HepG2 (cell line): ENCODE data around the gene S100P. TPM values are rescaled to one million over a fixed set of nuclear protein-coding genes. Genes with fewer than 3 reads are reported as not detected.
A peak's percentile ranks its signal among the peaks of the same experiment; 100 is the strongest.

ENCODE experiments used
- ATF1 ChIP-seq: IDR thresholded peaks from 2 replicates; pipeline ENCODE4 v1.6.1; 2016; ENCODE audit warnings: mild to moderate bottlenecking, control low read depth
- DRAP1 ChIP-seq: IDR thresholded peaks from 2 replicates; pipeline ENCODE4 v1.6.1; 2016; ENCODE audit warnings: missing genetic modification reagents, missing compliant biosample characterization
- E2F5 ChIP-seq: sonication (generic); formaldehyde crosslinking; conservative IDR thresholded peaks from 2 replicates; pipeline ENCODE4 v1.4.0; 2020; ENCODE audit warnings: missing genetic modification reagents
- NAIF1 ChIP-seq: sonication (generic); formaldehyde crosslinking; IDR thresholded peaks from 2 replicates; pipeline ENCODE4 v1.5.0; 2020; ENCODE audit warnings: mild to moderate bottlenecking, missing genetic modification reagents, borderline replicate concordance
- NBN ChIP-seq: fragments of 450-650 bp; conservative IDR thresholded peaks from 2 replicates; pipeline ENCODE4 v1.6.1; 2017
- NFE2L2 ChIP-seq: fragments of 150-350 bp; IDR thresholded peaks from 2 replicates; pipeline ENCODE4 v1.6.1; 2014; ENCODE audit warnings: low read length
- NFIB ChIP-seq: sonication (generic); formaldehyde crosslinking; IDR thresholded peaks from 2 replicates; pipeline ENCODE4 v1.9.0; 2021; ENCODE audit warnings: missing genetic modification reagents, mild to moderate bottlenecking, borderline replicate concordance
- NR2C2 ChIP-seq: sonication (generic); formaldehyde crosslinking; IDR thresholded peaks from 2 replicates; pipeline ENCODE4 v1.4.0; 2020; ENCODE audit warnings: missing genetic modification reagents, mild to moderate bottlenecking, moderate library complexity, borderline replicate concordance
- RAD21 ChIP-seq: fragments of 450-650 bp; formaldehyde crosslinking; IDR thresholded peaks from 2 replicates; pipeline ENCODE4 v1.5.0; 2020; ENCODE audit warnings: mild to moderate bottlenecking
- ZBTB7B ChIP-seq: sonication (generic); formaldehyde crosslinking; IDR thresholded peaks from 2 replicates; pipeline ENCODE4 v1.4.0; 2020; ENCODE audit warnings: missing genetic modification reagents
- ZFX ChIP-seq: sonication (generic); formaldehyde crosslinking; IDR thresholded peaks from 2 replicates; pipeline ENCODE4 v1.4.0; 2020; ENCODE audit warnings: mild to moderate bottlenecking, low read depth, missing genetic modification reagents, moderate library complexity
- ZMAT3 ChIP-seq: sonication (generic); formaldehyde crosslinking; conservative IDR thresholded peaks from 2 replicates; pipeline ENCODE4 v1.7.0; 2021; ENCODE audit warnings: missing genetic modification reagents
- ZNF510 ChIP-seq: sonication (generic); formaldehyde crosslinking; IDR thresholded peaks from 2 replicates; pipeline ENCODE4 v1.4.0; 2020; ENCODE audit warnings: low read depth, mild to moderate bottlenecking, missing genetic modification reagents
- ZNF614 ChIP-seq: IDR thresholded peaks from 2 replicates; pipeline ENCODE4 v1.6.1; 2018; ENCODE audit warnings: missing biosample characterization, missing genetic modification reagents, inconsistent platforms, borderline replicate concordance
- ZNF713 ChIP-seq: sonication (generic); formaldehyde crosslinking; IDR thresholded peaks from 2 replicates; pipeline ENCODE4 v1.4.0; 2020; ENCODE audit warnings: mild to moderate bottlenecking, missing genetic modification reagents
- ZNF773 ChIP-seq: sonication (generic); formaldehyde crosslinking; IDR thresholded peaks from 2 replicates; pipeline ENCODE4 v1.4.0; 2020; ENCODE audit warnings: missing genetic modification reagents, borderline replicate concordance
- ZNF775 ChIP-seq: sonication (generic); formaldehyde crosslinking; IDR thresholded peaks from 2 replicates; pipeline ENCODE4 v1.4.0; 2020; ENCODE audit warnings: missing genetic modification reagents, mild to moderate bottlenecking, moderate library complexity, borderline replicate concordance
- ZNF800 ChIP-seq: sonication (generic); formaldehyde crosslinking; IDR thresholded peaks from 2 replicates; pipeline ENCODE4 v1.4.0; 2020; ENCODE audit warnings: missing genetic modification reagents
- polyA plus RNA-seq, 8 experiments: library from polyadenylated mRNA; depleted of rRNA in 3 of 8; stranded (reverse) in 7 of 8; unstranded in 1 of 8; fragments of >200 nt; fragmentation: Illumina TruSeq in 4 of 8; extraction: Trizol in 4 of 8; gene quantifications; 2 replicates each; pipeline versions ENCODE4 v1.2.1 to v1.2.3, GENCODE V29; 2011 to 2016; ENCODE audit warnings: low read depth in 4 of 8, missing spikeins in 1 of 8, mixed read lengths in 1 of 8; ENCODE audit not compliant: insufficient read depth in 1 of 8
- total RNA-seq, 5 experiments: library from RNA; depleted of rRNA; stranded (reverse); fragments of >200 nt; fragmentation: Illumina TruSeq; extraction: Trizol; gene quantifications; 2 replicates each; pipeline ENCODE4 v1.2.3, GENCODE V29; 2016; ENCODE audit warnings: low read depth in 1 of 5
- TF ChIP-seq, protein P1 (sequence below): IDR thresholded peaks from 2 replicates; pipeline ENCODE4 v1.6.1; 2016; ENCODE audit warnings: missing compliant biosample characterization, missing genetic modification reagents, borderline replicate concordance

The S100P gene
- total and polyA plus RNA-seq, 2 of the 13 experiments (the other 11 are each of a cell fraction or from before 2014, with no cell fraction given) = 278 to 1,649 TPM

DNA sequence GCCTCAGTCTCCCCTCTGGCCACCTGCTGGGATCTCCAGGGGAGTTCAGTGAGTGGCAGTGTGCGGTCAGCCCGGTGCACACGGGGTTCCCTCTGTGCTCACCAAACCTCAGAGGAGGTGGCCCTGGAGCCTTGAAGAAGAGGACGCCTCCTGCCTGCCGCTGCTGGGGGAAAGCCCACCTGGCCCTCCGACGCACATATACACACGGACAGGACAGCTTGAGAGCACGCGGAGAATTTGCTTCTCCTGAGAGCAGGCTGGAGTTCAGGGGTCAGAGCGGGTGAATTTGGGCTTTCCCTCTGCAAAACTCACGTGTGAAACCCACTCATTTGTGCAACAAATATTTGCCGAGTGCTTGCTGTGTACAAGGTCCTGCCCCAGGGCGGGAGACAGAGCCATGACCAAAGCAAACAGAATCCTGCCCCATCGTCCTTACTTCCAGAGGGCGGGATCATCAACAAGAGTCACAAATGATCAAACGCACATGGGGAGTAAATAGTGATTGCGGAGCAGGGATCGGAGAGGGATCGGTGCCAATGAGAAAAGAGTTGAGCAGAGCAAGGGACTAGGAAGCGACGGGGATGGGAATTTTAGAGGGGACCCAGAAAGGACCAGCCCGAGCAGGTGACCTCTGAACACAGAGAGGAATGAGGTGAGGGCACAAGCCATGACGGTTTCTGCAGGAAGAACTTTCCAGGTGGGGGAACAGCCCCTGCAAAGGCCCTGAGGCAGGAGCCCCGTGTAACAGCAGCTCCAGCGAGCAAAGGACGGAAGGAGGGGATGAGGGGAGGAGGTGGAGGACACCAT lies 39.9 kb downstream of the S100P start (continued):
- peak; percentile 93; the same call in 1 of the 2 replicates for TF ChIP-seq ZBTB7B
- no peak for TF ChIP-seq ZNF773 (CRISPR knock-in tag)
- TF ChIP-seq NFE2L2 = no peak
- peak; percentile 95; the same call in 1 of the 2 replicates for TF ChIP-seq ZNF775 (CRISPR knock-in tag)
- TF ChIP-seq, protein P1, sequence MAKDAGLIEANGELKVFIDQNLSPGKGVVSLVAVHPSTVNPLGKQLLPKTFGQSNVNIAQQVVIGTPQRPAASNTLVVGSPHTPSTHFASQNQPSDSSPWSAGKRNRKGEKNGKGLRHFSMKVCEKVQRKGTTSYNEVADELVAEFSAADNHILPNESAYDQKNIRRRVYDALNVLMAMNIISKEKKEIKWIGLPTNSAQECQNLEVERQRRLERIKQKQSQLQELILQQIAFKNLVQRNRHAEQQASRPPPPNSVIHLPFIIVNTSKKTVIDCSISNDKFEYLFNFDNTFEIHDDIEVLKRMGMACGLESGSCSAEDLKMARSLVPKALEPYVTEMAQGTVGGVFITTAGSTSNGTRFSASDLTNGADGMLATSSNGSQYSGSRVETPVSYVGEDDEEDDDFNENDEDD (CRISPR knock-in tag) = peak; percentile 84
- TF ChIP-seq E2F5 (CRISPR knock-in tag) = peak; percentile 38; the same call in 1 of the 2 replicates
- peak; percentile 66; the same call in 1 of the 2 replicates for TF ChIP-seq ZNF800
- no peak for TF ChIP-seq ATF1 (CRISPR knock-in tag)
- 0 out of 2 replicates have a peak, but pooled peaks have one; percentile 61 for TF ChIP-seq ZNF510 (CRISPR knock-in tag)
- TF ChIP-seq ZNF614 (CRISPR knock-in tag) = peak; percentile 64; the same call in 1 of the 2 replicates
- TF ChIP-seq NR2C2 (CRISPR knock-in tag) = peak; percentile 94
- TF ChIP-seq ZNF713 (CRISPR knock-in tag) = no peak
- TF ChIP-seq RAD21 = no peak
- TF ChIP-seq NBN = no peak
- TF ChIP-seq NFIB (CRISPR knock-in tag) = 0 out of 2 replicates have a peak, but pooled peaks have one; percentile 56
- peak; percentile 52 for TF ChIP-seq ZFX
- peak; percentile 64 for TF ChIP-seq DRAP1 (CRISPR knock-in tag)
- no peak for TF ChIP-seq NAIF1
- 0 out of 2 replicates have a peak, but pooled peaks have one; percentile 73 for TF ChIP-seq ZMAT3 (CRISPR knock-in tag)
